NCI-H524 treated with DMSO at 0.1 percent for 48 hours (cell line): ENCODE data around the gene CSAG2.
"Not testable (repeated sequence)": the region's sequence is repeated elsewhere in the genome, so short reads cannot be mapped to it uniquely, and the experiment has no call there.

Experiments
- DNase-seq: peaks from one replicate; lab custom pipeline; 2025; lab: John Stamatoyannopoulos, UW

CSAG2 gene, protein sequence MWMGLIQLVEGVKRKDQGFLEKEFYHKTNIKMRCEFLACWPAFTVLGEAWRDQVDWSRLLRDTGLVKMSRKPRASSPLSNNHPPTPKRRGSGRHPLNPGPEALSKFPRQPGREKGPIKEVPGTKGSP

DNA sequence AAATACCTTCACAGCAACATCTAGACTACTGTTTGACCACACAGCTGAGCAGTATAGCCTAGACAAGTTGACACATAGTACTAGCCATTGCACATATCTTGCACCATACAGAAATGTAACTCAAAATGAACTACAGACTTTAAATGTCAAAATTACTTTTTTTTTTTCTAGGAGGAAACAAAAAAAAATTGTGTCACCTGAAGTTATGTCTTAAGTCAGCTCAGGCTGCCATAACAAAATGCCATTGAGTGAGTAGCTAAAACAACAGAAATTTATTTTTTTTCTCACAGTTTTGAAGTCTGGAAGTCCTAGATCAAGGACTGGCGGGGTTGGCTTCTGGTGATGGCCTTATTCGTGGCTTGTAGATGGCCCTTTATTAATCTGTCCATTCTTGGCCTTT is at the start of gene CSAG2:
CSAG2 (minus strand) TSS at position 101 of the 400 bp plus-strand sequence. CDS start 161 bp downstream, outside the sequence.
- DNase-seq, result not testable (repeated sequence)

DNA sequence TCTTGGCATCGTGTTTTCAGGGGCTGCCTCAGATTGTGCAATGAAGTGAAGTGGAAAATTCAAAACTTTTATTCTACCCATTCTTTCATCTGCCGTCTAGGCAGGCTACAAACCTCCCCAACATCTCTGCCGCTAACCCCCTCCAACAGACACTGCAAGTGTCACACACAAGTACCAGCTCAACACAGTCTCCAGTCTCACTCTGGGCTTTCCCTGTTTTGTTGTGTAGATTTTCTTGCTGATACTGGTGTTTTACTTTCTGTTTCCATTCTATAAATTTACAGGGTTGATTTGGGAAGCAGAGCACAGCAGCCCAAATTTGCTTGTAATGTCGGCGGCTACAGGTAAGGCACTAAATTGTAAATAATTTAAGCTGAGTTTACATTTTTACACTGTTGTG is 45.8 kb upstream of the CSAG2 start:
- DNase-seq, result not testable (repeated sequence)

DNA sequence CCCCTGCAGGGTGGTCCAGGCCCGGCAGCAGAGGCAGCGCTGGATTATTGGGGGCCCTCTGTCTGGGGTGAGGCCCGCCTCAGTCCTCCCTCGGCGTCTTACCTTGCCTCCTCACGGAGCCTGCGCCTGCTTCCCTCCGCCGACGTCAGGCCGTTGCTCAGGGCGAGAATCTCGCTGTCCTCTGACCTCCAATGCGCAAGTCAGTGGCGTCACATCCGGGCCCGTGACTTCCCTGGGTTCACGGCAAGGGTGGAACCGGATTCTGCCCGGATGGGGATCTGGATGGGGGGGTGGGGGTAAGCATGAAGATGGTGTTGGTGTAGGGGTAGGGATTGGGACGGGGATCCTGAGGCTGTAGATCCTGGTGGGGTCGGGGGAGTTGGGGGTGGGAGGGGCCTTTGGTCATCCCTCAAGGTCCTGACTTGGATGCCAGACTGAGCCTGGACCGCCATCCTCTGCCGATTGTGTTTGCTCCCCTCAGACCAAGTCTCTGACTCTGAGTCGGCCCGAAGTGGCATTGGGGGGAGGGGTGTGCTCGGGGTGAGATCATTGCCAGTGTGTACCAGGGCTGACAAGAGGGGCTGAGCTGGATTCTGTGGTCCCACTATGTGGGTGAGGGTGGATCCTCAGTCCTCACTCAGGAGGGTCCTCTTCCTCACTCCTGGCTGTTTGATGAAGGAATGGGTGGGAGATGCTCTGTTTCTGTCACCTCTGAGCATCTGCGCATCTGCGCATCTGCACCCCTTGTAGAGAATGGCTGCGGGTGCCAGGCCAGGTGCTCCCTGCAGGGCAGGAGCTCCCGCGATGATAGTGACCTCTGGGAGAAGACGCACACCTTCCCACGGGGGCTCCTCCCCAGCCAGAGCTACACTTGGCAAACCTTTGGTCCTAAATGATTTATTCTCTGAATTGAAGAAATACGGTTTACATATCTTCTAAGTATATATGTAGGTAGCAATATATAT is 44.9 kb upstream of the CSAG2 start, which contains the start of gene MAGEA2:
MAGEA2 (minus strand) TSS at position 157 of the 965 bp plus-strand sequence. CDS start 2,479 bp downstream, outside the sequence.
- not testable (repeated sequence) for DNase-seq

DNA sequence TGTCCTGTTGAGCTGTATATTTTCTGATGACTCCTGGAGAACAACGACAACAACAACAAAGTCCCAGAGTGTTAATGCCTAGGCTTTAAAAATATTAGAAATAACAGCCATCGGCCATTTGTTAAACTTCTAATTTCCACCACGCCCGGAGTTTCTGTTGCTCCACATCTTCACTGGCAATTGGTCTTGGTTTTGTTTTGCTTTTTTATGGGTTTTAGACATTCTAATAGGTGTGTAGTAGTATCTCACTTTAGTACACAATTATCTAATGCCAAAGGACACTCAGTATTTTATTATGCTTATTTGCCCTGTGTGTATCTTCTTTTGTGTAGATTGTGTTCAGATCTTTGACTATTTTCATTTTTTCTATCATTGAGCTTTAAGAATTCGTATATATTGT is 29.5 kb upstream of the CSAG2 start:
- no peak for DNase-seq

DNA sequence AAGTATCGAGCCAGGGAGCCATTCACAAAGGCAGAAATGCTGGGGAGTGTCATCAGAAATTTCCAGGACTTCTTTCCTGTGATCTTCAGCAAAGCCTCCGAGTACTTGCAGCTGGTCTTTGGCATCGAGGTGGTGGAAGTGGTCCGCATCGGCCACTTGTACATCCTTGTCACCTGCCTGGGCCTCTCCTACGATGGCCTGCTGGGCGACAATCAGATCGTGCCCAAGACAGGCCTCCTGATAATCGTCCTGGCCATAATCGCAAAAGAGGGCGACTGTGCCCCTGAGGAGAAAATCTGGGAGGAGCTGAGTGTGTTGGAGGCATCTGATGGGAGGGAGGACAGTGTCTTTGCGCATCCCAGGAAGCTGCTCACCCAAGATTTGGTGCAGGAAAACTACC is 27.5 kb upstream of the CSAG2 start:
- not testable (repeated sequence) for DNase-seq

DNA sequence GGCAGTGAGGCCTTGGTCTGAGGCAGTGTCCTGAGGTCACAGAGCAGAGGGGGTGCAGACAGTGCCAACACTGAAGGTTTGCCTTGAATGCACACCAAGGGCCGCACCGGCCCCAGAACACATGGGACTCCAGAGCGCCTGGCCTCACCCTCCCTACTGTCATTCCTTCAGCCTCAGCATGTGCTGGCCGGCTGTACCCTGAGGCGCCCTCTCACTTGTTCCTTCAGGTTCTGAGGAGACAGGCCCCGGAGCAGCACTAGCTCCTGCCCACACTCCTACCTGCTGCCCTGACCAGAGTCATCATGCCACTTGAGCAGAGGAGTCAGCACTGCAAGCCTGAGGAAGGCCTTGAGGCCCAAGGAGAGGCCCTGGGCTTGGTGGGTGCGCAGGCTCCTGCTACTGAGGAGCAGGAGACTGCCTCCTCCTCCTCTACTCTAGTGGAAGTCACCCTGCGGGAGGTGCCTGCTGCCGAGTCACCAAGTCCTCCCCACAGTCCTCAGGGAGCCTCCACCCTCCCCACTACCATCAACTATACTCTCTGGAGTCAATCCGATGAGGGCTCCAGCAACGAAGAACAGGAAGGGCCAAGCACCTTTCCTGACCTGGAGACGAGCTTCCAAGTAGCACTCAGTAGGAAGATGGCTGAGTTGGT is 26.9 kb upstream of the CSAG2 start:
- no peak for DNase-seq

DNA sequence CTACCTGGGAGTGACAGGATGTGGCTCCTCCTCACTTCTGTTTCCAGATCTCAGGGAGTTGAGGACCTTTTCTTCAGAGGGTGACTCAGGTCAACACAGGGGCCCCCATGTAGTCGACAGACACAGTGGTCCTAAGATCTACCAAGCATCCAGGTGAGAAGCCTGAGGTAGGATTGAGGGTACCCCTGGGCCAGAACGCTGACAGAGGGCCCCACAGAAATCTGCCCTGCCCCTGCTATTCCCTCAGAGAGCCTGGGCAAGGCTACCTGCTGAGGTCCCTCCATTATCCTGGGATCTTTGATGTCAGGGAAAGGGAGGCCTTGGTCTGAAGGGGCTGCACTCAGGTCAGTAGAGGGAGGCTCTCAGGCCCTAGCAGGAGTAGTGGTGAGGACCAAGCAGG is 26.0 kb upstream of the CSAG2 start:
- no peak for DNase-seq

DNA sequence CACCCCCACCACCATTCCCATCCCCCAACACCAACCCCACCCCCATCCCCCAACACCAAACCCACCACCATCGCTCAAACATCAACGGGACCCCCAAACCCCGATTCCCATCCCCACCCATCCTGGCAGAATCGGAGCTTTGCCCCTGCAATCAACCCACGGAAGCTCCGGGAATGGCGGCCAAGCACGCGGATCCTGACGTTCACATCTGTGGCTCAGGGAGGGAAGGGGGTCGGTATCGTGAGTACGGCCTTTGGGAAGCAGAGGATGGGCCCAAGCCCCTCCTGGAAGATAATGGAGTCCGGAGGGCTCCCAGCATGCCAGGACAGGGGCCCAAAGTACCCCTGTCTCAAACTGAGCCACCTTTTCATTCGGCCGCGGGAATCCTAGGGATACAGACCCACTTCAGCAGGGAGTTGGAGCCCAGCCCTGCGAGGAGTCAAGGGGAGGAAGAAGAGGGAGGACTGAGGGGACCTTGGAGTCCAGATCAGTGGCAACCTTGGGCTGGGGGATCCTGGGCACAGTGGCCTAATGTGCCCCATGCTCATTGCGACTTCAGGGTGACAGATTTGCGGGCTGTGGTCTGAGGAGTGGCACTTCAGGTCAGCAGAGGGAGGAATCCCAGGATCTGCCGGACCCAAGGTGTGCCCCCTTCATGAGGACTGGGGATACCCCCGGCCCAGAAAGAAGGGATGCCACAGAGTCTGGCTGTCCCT is 25.2 kb upstream of the CSAG2 start:
- not testable (repeated sequence) for DNase-seq

DNA sequence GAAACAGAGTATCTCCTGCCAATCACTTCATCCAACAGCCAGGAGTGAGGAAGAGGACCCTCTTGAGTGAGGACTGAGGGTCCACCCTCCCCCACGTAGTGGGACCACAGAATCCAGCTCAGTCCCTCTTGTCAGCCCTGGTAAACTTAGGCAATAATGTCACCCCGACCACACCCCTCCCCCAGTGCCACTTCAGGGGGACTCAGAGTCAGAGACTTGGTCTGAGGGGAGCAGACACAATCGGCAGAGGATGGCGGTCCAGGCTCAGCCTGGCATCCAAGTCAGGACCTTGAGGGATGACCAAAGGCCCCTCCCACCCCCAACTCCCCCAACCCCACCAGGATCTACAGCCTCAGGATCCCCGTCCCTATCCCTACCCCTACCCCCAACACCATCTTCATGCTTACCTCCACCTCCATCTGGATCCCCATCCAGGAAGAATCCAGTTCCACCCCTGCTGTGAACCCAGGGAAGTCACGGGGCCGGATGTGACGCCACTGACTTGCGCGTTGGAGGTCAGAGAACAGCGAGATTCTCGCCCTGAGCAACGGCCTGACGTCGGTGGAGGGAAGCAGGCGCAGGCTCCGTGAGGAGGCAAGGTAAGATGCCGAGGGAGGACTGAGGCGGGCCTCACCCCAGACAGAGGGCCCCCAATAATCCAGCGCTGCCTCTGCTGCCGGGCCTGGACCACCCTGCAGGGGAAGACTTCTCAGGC is 24.3 kb upstream of the CSAG2 start, which contains the start of the genes CSAG1 and MAGEA12:
CSAG1 (minus strand) TSS at position 461 of the 715 bp plus-strand sequence. CDS start 1,261 bp downstream, outside the sequence.
MAGEA12 (plus strand) TSS at position 497 of the 715 bp plus-strand sequence. CDS start 2,405 bp downstream, outside the sequence.
- no peak for DNase-seq

DNA sequence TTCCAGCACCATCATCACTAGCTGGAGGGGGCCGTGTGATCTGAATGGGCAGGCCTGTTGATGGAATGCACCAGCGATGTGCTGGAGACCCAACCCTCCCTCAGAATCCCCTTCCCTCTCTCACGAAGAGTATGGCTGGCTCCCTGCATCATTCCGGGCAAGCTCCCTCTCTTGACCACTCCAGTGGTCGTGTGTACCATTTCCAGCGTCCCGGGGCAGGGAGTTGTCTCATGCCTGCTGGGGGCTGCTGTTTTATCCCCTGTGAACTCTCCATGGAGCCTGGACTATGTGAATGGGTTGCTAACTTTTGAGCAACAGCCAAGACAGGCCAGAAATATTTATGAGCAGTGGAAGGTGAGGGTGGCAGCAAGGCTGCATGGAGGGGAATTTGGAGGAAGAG is 16.3 kb upstream of the CSAG2 start:
- no peak for DNase-seq

DNA sequence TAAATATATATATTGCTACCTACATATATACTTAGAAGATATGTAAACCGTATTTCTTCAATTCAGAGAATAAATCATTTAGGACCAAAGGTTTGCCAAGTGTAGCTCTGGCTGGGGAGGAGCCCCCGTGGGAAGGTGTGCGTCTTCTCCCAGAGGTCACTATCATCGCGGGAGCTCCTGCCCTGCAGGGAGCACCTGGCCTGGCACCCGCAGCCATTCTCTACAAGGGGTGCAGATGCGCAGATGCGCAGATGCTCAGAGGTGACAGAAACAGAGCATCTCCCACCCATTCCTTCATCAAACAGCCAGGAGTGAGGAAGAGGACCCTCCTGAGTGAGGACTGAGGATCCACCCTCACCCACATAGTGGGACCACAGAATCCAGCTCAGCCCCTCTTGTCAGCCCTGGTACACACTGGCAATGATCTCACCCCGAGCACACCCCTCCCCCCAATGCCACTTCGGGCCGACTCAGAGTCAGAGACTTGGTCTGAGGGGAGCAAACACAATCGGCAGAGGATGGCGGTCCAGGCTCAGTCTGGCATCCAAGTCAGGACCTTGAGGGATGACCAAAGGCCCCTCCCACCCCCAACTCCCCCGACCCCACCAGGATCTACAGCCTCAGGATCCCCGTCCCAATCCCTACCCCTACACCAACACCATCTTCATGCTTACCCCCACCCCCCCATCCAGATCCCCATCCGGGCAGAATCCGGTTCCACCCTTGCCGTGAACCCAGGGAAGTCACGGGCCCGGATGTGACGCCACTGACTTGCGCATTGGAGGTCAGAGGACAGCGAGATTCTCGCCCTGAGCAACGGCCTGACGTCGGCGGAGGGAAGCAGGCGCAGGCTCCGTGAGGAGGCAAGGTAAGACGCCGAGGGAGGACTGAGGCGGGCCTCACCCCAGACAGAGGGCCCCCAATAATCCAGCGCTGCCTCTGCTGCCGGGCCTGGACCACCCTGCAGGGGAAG is 5.0 kb upstream of the CSAG2 start, which contains the start of gene MAGEA2B:
MAGEA2B (plus strand) TSS at position 814 of the 973 bp plus-strand sequence. CDS start 2,479 bp downstream, outside the sequence.
- not testable (repeated sequence) for DNase-seq

DNA sequence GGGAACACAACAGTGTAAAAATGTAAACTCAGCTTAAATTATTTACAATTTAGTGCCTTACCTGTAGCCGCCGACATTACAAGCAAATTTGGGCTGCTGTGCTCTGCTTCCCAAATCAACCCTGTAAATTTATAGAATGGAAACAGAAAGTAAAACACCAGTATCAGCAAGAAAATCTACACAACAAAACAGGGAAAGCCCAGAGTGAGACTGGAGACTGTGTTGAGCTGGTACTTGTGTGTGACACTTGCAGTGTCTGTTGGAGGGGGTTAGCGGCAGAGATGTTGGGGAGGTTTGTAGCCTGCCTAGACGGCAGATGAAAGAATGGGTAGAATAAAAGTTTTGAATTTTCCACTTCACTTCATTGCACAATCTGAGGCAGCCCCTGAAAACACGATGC is 4.1 kb upstream of the CSAG2 start:
- DNase-seq, result not testable (repeated sequence)

DNA sequence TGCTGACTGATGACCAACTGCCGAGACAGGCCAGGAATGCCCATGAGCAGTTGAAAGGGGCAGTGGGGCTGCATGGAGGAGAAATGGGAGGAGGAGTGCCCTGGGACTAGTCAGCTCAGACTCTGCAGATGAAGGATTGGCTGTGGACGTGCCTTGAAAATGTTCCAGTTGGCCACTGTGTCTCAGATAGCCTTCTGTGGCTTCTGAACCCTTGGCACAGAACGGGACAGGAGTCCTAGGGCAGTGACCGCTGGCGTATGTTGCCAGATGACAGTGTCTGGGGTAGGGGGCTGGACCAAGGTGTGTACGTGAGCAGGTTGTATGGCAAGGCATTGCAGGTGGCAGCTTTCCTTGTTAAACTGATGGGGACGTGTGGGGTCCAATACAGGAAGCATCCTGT is 2.6 kb downstream of the CSAG2 start:
- not testable (repeated sequence) for DNase-seq

DNA sequence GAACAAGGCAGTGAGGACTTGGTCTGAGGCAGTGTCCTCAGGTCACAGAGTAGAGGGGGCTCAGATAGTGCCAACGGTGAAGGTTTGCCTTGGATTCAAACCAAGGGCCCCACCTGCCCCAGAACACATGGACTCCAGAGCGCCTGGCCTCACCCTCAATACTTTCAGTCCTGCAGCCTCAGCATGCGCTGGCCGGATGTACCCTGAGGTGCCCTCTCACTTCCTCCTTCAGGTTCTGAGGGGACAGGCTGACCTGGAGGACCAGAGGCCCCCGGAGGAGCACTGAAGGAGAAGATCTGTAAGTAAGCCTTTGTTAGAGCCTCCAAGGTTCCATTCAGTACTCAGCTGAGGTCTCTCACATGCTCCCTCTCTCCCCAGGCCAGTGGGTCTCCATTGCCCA is 8.7 kb downstream of the CSAG2 start:
- not testable (repeated sequence) for DNase-seq

DNA sequence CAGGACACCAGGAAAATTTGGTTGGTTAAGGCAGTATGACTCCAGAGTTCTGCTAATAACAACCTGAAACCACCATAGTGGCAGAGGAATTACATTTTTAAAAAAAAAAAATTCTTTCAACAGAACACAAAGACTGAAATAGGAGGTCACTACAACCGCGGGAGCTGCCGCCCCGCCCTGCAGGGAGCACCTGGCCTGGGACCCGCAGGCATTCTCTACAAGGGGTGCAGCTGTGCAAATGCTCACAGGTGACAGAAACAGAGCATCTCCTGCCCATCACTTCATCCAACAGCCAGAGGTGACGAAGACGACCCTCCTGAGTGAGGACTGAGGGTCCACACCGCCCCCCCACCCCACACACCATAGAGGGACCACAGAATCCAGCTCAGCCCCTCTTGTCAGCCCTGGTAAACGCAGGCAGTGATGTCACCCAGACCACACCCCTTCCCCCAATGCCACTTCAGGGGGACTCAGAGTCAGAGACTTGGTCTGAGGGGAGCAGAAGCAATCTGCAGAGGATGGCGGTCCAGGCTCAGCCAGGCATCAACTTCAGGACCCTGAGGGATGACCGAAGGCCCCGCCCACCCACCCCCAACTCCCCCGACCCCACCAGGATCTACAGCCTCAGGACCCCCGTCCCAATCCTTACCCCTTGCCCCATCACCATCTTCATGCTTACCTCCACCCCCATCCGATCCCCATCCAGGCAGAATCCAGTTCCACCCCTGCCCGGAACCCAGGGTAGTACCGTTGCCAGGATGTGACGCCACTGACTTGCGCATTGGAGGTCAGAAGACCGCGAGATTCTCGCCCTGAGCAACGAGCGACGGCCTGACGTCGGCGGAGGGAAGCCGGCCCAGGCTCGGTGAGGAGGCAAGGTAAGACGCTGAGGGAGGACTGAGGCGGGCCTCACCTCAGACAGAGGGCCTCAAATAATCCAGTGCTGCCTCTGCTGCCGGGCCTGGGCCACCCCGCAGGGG is 10.8 kb downstream of the CSAG2 start, which contains the start of gene MAGEA3:
MAGEA3 (plus strand) TSS at position 843 of the 980 bp plus-strand sequence. CDS start 2,039 bp downstream, outside the sequence.
- DNase-seq, result not testable (repeated sequence)

DNA sequence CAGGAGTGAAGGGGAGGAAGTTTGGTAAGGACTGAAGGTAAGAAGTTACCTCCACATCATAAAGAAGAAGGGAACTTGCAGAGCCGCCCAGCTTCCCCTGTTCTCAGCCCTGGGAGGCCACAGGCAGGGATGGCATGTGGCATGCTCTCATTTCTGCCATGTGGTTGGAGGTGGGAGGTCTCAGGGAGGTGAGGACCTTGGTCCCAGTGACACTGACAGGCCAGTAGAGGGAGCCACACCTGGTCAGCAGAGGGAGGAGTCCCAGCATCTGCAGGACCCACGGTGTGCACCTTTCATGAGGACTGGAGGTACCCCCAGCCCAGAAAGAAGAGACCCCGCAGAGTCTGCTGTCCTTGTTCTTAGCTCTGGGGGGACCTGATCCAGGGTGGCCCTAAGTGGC is 28.1 kb downstream of the CSAG2 start:
- not testable (repeated sequence) for DNase-seq

DNA sequence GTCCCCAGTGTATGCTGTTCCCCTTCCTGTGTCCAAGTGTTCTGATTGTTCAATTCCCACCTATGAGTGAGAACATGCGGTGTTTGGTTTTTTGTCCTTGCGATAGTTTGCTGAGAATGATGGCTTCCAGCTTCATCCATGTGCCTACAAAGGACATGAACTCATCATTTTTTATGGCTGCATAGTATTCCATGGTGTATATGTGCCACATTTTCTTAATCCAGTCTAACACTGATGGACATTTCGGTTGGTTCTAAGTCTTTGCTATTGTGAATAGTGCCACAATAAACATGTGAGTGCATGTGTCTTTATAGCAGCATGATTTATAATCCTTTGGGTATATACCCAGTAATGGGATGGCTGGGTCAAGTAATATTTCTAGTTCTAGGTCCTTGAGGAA is 34.4 kb downstream of the CSAG2 start:
- DNase-seq, result not testable (repeated sequence)

DNA sequence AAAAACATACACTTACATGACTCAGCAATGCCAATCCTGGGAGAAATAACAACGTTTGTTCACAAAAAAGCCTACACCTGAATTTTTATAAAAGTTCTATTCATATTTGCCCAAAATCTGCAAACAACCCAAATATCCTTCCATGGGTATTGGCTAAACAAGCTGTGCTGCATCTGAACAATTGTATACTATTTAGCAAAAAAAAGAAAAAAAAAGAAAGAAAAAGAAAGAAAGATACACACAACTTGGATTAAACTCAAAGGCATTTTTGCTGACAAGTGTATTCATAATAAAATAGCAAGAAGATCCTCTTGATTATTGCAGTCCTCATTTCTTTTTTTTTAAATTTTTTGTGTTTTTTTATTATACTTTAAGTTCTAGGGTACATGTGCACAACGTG is 34.9 kb downstream of the CSAG2 start:
- no peak for DNase-seq
